ENCODE data around the gene GTF3C2. TPM values are rescaled to one million over a fixed set of nuclear protein-coding genes. Genes with fewer than 3 reads are reported as not detected.

GTF3C2 gene
- total and polyA plus RNA-seq, 2 of the 13 experiments (the other 11 are each of a cell fraction or from before 2014, with no cell fraction given): 77.5 to 130 TPM

DNA sequence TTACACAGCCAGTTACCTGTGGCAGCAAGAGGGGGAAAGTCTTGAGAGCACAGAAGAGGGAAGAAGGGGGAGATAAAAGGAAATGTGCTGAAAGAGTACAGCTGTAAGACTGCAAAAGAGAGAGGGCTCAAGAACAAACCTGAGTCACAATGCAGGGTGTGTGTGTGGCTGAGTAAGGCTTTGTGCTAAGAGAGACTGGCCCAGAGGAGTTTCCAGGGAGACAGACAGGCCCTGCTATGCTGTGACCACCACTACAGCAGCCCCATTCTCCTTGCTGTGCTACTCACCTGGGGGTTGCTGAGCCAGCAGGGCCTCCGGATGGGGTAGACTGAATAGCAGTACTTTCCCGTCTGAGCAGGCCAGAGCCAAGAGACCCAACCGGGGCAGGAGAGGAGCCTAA lies 21.3 kb downstream of the GTF3C2 start:
- Histone ChIP-seq H3K36me3 (replicated peaks in 1 of 2; ENCODE audit: control insufficient read depth in 1 of 2, insufficient read depth in 2 of 2, low read length in 2 of 2) (peaks cover 44 to 64% of the 10 kb centered on the region in 2 experiments), H2AFZ (ENCODE audit: low read length) (no peak overlapping the region), H3K9me3 (ENCODE audit: low read length) (no peaks in the 10 kb centered on the region), H4K20me1 (ENCODE audit: insufficient read depth, low read length) (no peaks in the 10 kb centered on the region), H3K9ac (ENCODE audit: insufficient read depth, low read depth, low read length) (no peak overlapping the region), H3K4me2 (ENCODE audit: low read depth, low read length) (no peak overlapping the region), H3K4me1 (ENCODE audit: insufficient read depth, low read length) (no peaks in the 10 kb centered on the region), H3K79me2 (ENCODE audit: insufficient read depth, low read length) (no peaks in the 10 kb centered on the region), H3K27ac (ENCODE audit: extremely low read length, insufficient read depth, low read length) (no peak overlapping the region), H3K27me3 (ENCODE audit: control insufficient read depth in 1 of 2, insufficient read depth in 2 of 2, low read length in 2 of 2) (no peaks in the 10 kb centered on the region), H3K4me3 (replicated peaks in 1 of 3; ENCODE audit: insufficient read depth in 1 of 3, low read depth in 2 of 3, low read length in 3 of 3) (no peak overlapping the region)
- intact Hi-C loops (cut with micrococcal nuclease; ENCODE audit: unreplicated experiment): no loop called here
- BruUV-seq (replicated peaks): no TSS peak
- ChIA-PET CTCF (ENCODE audit: low intra/inter-chr PET ratio, low total read pairs) (no interaction called here), POLR2A (no interaction called here)
- in situ Hi-C loops (cut with HindIII; ENCODE audit: extremely low pct_ligation_motif_present, low pct_unique_long_range_greater_than_20kb): no loop called here
- FAIRE-seq: no peak
- TF ChIP-seq POLR2A (IDR thresholded peaks at IDR 0.05; ENCODE audit: insufficient read depth in 1 of 2, low read depth in 2 of 2, low read length in 2 of 2) (peak in 1 of 2 experiments; percentile 38; a peak in 1 of 4 replicates), ZNF564 (CRISPR knock-in tag; IDR thresholded peaks at IDR 0.05) (no peak)
- DNase-seq (ENCODE audit: low spot score): no peak
- ATAC-seq: peak; percentile 7; the same call in 1 of the 3 replicates
- WGBS (ENCODE audit: low lambda C conversion rate): 100% methylated on average over 2 of the region's 3 CpGs

- 92% methylated on average over 5 of the region's 5 CpGs for WGBS (ENCODE audit: low lambda C conversion rate)
- intact Hi-C loops (cut with micrococcal nuclease; ENCODE audit: unreplicated experiment) (no loop called here), in situ Hi-C loops (cut with HindIII; ENCODE audit: extremely low pct_ligation_motif_present, low pct_unique_long_range_greater_than_20kb) (loop anchor here (5.0 kb wide), 1 partner anchor 48 kb away; the partner anchor contains the start of genes EIF2B4 and SNX17)
- Histone ChIP-seq H3K27me3 (ENCODE audit: control insufficient read depth in 1 of 2, insufficient read depth in 2 of 2, low read length in 2 of 2) (peaks cover 0 to 4% of the 10 kb centered on the region in 2 experiments; a peak in 1 of 5 replicates), H3K4me1 (ENCODE audit: insufficient read depth, low read length) (peaks cover 33% of the 10 kb centered on the region), H3K4me2 (ENCODE audit: low read depth, low read length) (no peak overlapping the region), H3K4me3 (replicated peaks in 1 of 3; ENCODE audit: insufficient read depth in 1 of 3, low read depth in 2 of 3, low read length in 3 of 3) (no peak overlapping the region), H3K9ac (ENCODE audit: insufficient read depth, low read depth, low read length) (no peak overlapping the region), H3K27ac (ENCODE audit: extremely low read length, insufficient read depth, low read length) (peak overlapping the region; percentile 91), H3K9me3 (ENCODE audit: low read length) (no peaks in the 10 kb centered on the region), H2AFZ (ENCODE audit: low read length) (no peak overlapping the region), H3K36me3 (replicated peaks in 1 of 2; ENCODE audit: control insufficient read depth in 1 of 2, insufficient read depth in 2 of 2, low read length in 2 of 2) (peaks cover 18 to 39% of the 10 kb centered on the region in 2 experiments), H3K79me2 (ENCODE audit: insufficient read depth, low read length) (peaks cover 25% of the 10 kb centered on the region), H4K20me1 (ENCODE audit: insufficient read depth, low read length) (no peaks in the 10 kb centered on the region)
- ChIA-PET POLR2A (interaction anchor here (1.2 to 5.0 kb wide), 4 partner anchors 19 to 44 kb away, joined by 4 to 73 read pairs (median 46); partner anchors contain the start of genes EIF2B4, GTF3C2 and SNX17), CTCF (ENCODE audit: low intra/inter-chr PET ratio, low total read pairs) (no interaction called here)
- no peak for FAIRE-seq
- DNase-seq (ENCODE audit: low spot score): no peak
- BruUV-seq (replicated peaks): no TSS peak
- no peak for ATAC-seq
- TF ChIP-seq, protein P1, sequence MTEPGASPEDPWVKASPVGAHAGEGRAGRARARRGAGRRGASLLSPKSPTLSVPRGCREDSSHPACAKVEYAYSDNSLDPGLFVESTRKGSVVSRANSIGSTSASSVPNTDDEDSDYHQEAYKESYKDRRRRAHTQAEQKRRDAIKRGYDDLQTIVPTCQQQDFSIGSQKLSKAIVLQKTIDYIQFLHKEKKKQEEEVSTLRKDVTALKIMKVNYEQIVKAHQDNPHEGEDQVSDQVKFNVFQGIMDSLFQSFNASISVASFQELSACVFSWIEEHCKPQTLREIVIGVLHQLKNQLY (CRISPR knock-in tag; IDR thresholded peaks at IDR 0.05): no peak
- TF ChIP-seq SOX6 (IDR thresholded peaks at IDR 0.05) (no peak), SOX6 (CRISPR knock-in tag; IDR thresholded peaks at IDR 0.05) (no peak), THYN1 (CRISPR knock-in tag; IDR thresholded peaks at IDR 0.05; ENCODE audit: borderline replicate concordance, low read depth) (no peak), SKI (IDR thresholded peaks at IDR 0.05; ENCODE audit: partially characterized antibody) (no peak), XRCC5 (optimal IDR thresholded peaks at IDR 0.05; ENCODE audit: low read length) (no peak), RORA (CRISPR knock-in tag; IDR thresholded peaks at IDR 0.05) (no peak), IKZF4 (CRISPR knock-in tag; IDR thresholded peaks at IDR 0.05; ENCODE audit: borderline replicate concordance, low read depth, not compliant biosample characterization) (no peak), SRSF9 (IDR thresholded peaks at IDR 0.05; ENCODE audit: borderline replicate concordance, insufficient read depth, low read depth, low read length, poor library complexity, severe bottlenecking) (no peak), NFKB2 (CRISPR knock-in tag; IDR thresholded peaks at IDR 0.05; ENCODE audit: borderline replicate concordance) (no peak), SNAI1 (CRISPR knock-in tag; IDR thresholded peaks at IDR 0.05; ENCODE audit: borderline replicate concordance) (no peak), REPIN1 (CRISPR knock-in tag; IDR thresholded peaks at IDR 0.05; ENCODE audit: borderline replicate concordance, low read depth) (no peak), CBX5 (CRISPR knock-in tag; IDR thresholded peaks at IDR 0.05; ENCODE audit: borderline replicate concordance) (0 out of 2 replicates have a peak, but pooled peaks have one; percentile 32)
- TF ChIP-seq, protein P2, sequence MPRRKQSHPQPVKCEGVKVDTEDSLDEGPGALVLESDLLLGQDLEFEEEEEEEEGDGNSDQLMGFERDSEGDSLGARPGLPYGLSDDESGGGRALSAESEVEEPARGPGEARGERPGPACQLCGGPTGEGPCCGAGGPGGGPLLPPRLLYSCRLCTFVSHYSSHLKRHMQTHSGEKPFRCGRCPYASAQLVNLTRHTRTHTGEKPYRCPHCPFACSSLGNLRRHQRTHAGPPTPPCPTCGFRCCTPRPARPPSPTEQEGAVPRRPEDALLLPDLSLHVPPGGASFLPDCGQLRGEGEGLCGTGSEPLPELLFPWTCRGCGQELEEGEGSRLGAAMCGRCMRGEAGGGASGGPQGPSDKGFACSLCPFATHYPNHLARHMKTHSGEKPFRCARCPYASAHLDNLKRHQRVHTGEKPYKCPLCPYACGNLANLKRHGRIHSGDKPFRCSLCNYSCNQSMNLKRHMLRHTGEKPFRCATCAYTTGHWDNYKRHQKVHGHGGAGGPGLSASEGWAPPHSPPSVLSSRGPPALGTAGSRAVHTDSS (CRISPR knock-in tag; conservative IDR thresholded peaks at IDR 0.05): no peak
Measured at GRCh38 chr2:27324720-27325119, 31.8 kb downstream of the GTF3C2 start.
